ENCODE measurements around the gene RIMS4. TPM values are rescaled to one million over a fixed set of nuclear protein-coding genes. Genes with fewer than 3 reads are reported as not detected.

Gene RIMS4
- total and polyA plus RNA-seq, 2 of the 13 experiments (the other 11 are each of a cell fraction or from before 2014, with no cell fraction given) = 0.01 to 0.07 TPM

DNA sequence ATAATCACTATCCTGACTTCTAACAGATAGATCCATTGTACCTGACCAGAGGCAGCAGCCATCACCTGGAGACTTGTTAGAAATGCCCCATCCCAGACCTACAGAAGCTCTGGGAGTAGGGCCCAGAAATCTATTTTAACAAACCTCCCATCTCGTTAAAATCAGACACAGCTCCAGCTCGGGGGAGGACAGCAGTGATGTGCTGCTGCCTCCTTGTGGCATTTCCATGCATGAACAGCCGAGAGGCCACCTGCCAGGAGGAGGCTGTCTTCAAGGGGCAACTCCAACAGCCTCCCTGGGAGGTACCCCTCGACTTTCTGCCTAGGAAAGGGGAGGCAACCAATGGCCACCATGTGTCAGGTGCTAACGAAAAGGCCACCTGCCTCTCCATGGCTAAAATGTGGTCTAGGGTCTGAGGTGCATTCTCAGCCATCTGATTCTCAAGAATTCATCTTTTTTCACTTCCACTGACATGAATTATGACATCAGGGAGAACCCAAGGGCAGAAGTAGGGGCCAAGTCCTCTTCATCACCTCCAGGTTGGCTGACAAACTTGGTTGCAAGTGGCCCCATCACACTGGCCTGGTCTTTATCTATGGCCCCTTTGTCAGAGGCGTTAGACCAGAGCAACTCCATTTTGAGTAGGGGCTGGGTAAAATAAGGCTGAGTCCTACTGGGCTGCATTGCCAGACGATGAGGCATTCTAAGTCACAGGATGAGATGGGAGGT lies 76.8 kb downstream of the RIMS4 start (continued):
- TF ChIP-seq DR1 (CRISPR knock-in tag; IDR thresholded peaks at IDR 0.05) = no peak
- TF ChIP-seq, protein P1, sequence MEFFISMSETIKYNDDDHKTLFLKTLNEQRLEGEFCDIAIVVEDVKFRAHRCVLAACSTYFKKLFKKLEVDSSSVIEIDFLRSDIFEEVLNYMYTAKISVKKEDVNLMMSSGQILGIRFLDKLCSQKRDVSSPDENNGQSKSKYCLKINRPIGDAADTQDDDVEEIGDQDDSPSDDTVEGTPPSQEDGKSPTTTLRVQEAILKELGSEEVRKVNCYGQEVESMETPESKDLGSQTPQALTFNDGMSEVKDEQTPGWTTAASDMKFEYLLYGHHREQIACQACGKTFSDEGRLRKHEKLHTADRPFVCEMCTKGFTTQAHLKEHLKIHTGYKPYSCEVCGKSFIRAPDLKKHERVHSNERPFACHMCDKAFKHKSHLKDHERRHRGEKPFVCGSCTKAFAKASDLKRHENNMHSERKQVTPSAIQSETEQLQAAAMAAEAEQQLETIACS (CRISPR knock-in tag; IDR thresholded peaks at IDR 0.05) = no peak
- peak; percentile 24; the same call in 1 of the 2 replicates for TF ChIP-seq BHLHE40 (IDR thresholded peaks at IDR 0.05; ENCODE audit: low read length)
- TF ChIP-seq POLR2A (IDR thresholded peaks at IDR 0.05; ENCODE audit: insufficient read depth in 1 of 2, low read depth in 2 of 2, low read length in 2 of 2) = no peak
- peak; percentile 39; the same call in 1 of the 2 replicates for TF ChIP-seq FOSL2 (CRISPR knock-in tag; IDR thresholded peaks at IDR 0.05)
- TF ChIP-seq, protein P2, sequence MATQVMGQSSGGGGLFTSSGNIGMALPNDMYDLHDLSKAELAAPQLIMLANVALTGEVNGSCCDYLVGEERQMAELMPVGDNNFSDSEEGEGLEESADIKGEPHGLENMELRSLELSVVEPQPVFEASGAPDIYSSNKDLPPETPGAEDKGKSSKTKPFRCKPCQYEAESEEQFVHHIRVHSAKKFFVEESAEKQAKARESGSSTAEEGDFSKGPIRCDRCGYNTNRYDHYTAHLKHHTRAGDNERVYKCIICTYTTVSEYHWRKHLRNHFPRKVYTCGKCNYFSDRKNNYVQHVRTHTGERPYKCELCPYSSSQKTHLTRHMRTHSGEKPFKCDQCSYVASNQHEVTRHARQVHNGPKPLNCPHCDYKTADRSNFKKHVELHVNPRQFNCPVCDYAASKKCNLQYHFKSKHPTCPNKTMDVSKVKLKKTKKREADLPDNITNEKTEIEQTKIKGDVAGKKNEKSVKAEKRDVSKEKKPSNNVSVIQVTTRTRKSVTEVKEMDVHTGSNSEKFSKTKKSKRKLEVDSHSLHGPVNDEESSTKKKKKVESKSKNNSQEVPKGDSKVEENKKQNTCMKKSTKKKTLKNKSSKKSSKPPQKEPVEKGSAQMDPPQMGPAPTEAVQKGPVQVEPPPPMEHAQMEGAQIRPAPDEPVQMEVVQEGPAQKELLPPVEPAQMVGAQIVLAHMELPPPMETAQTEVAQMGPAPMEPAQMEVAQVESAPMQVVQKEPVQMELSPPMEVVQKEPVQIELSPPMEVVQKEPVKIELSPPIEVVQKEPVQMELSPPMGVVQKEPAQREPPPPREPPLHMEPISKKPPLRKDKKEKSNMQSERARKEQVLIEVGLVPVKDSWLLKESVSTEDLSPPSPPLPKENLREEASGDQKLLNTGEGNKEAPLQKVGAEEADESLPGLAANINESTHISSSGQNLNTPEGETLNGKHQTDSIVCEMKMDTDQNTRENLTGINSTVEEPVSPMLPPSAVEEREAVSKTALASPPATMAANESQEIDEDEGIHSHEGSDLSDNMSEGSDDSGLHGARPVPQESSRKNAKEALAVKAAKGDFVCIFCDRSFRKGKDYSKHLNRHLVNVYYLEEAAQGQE (IDR thresholded peaks at IDR 0.05; ENCODE audit: borderline replicate concordance in 1 of 2, low read depth in 1 of 2, low read length in 2 of 2) = no peak
- TF ChIP-seq ZBTB21 (CRISPR knock-in tag; IDR thresholded peaks at IDR 0.05) = peak; percentile 24; the same call in 1 of the 2 replicates
- TF ChIP-seq, protein P3, sequence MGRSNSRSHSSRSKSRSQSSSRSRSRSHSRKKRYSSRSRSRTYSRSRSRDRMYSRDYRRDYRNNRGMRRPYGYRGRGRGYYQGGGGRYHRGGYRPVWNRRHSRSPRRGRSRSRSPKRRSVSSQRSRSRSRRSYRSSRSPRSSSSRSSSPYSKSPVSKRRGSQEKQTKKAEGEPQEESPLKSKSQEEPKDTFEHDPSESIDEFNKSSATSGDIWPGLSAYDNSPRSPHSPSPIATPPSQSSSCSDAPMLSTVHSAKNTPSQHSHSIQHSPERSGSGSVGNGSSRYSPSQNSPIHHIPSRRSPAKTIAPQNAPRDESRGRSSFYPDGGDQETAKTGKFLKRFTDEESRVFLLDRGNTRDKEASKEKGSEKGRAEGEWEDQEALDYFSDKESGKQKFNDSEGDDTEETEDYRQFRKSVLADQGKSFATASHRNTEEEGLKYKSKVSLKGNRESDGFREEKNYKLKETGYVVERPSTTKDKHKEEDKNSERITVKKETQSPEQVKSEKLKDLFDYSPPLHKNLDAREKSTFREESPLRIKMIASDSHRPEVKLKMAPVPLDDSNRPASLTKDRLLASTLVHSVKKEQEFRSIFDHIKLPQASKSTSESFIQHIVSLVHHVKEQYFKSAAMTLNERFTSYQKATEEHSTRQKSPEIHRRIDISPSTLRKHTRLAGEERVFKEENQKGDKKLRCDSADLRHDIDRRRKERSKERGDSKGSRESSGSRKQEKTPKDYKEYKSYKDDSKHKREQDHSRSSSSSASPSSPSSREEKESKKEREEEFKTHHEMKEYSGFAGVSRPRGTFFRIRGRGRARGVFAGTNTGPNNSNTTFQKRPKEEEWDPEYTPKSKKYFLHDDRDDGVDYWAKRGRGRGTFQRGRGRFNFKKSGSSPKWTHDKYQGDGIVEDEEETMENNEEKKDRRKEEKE (IDR thresholded peaks at IDR 0.05) = no peak
- TF ChIP-seq ZFYVE20 (CRISPR knock-in tag; IDR thresholded peaks at IDR 0.05; ENCODE audit: borderline replicate concordance, low read depth) = no peak
- TF ChIP-seq, protein P4, sequence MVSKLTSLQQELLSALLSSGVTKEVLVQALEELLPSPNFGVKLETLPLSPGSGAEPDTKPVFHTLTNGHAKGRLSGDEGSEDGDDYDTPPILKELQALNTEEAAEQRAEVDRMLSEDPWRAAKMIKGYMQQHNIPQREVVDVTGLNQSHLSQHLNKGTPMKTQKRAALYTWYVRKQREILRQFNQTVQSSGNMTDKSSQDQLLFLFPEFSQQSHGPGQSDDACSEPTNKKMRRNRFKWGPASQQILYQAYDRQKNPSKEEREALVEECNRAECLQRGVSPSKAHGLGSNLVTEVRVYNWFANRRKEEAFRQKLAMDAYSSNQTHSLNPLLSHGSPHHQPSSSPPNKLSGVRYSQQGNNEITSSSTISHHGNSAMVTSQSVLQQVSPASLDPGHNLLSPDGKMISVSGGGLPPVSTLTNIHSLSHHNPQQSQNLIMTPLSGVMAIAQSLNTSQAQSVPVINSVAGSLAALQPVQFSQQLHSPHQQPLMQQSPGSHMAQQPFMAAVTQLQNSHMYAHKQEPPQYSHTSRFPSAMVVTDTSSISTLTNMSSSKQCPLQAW (CRISPR knock-in tag; IDR thresholded peaks at IDR 0.05) = 0 out of 2 replicates have a peak, but pooled peaks have one; percentile 31
- TF ChIP-seq ZNF331 (CRISPR knock-in tag; IDR thresholded peaks at IDR 0.05) = peak; percentile 63; the same call in 1 of the 2 replicates
- TF ChIP-seq, protein P5, sequence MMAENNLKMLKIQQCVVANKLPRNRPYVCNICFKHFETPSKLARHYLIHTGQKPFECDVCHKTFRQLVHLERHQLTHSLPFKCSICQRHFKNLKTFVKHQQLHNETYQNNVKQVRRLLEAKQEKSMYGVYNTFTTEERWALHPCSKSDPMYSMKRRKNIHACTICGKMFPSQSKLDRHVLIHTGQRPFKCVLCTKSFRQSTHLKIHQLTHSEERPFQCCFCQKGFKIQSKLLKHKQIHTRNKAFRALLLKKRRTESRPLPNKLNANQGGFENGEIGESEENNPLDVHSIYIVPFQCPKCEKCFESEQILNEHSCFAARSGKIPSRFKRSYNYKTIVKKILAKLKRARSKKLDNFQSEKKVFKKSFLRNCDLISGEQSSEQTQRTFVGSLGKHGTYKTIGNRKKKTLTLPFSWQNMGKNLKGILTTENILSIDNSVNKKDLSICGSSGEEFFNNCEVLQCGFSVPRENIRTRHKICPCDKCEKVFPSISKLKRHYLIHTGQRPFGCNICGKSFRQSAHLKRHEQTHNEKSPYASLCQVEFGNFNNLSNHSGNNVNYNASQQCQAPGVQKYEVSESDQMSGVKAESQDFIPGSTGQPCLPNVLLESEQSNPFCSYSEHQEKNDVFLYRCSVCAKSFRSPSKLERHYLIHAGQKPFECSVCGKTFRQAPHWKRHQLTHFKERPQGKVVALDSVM (CRISPR knock-in tag; IDR thresholded peaks at IDR 0.05) = 0 out of 2 replicates have a peak, but pooled peaks have one; percentile 25
- TF ChIP-seq ARID2 (CRISPR knock-in tag; IDR thresholded peaks at IDR 0.05; ENCODE audit: borderline replicate concordance) = no peak
- 0 out of 2 replicates have a peak, but pooled peaks have one; percentile 40 for TF ChIP-seq BORCS8-MEF2B (CRISPR knock-in tag; IDR thresholded peaks at IDR 0.05)
- TF ChIP-seq ERF (CRISPR knock-in tag; IDR thresholded peaks at IDR 0.05) = 0 out of 2 replicates have a peak, but pooled peaks have one; percentile 35
- 0 out of 2 replicates have a peak, but pooled peaks have one; percentile 34 for TF ChIP-seq TARDBP (CRISPR knock-in tag; IDR thresholded peaks at IDR 0.05)
